ENCODE measurements around the gene CASTOR1. TPM values are rescaled to one million over a fixed set of nuclear protein-coding genes. Genes with fewer than 3 reads are reported as not detected.

The CASTOR1 gene
- total RNA-seq, 1 experiment from 2014 or later: 10.6 TPM

- Histone ChIP-seq H3F3A (ENCODE audit: insufficient read depth, low read depth) (peaks cover 80% of the 10 kb centered on the region), H2AFZ (no peak overlapping the region), H3K36me3 (ENCODE audit: low read depth) (peaks cover 9% of the 10 kb centered on the region; the same call in 1 of the 2 replicates), H3K27ac (peak overlapping the region; percentile 95), H3K4me1 (replicated peaks; ENCODE audit: insufficient read depth) (peaks cover 97% of the 10 kb centered on the region), H3K9me2 (ENCODE audit: insufficient read depth) (no peaks in the 10 kb centered on the region), H3K79me2 (ENCODE audit: low read depth) (peaks cover 76% of the 10 kb centered on the region), H3K27me3 (ENCODE audit: insufficient read depth, low read depth) (no peaks in the 10 kb centered on the region), H4K20me1 (ENCODE audit: insufficient read depth) (peaks cover 13% of the 10 kb centered on the region; the same call in 1 of the 2 replicates), H3K9me3 (ENCODE audit: insufficient read depth, low read depth) (no peaks in the 10 kb centered on the region), H3K4me2 (peak overlapping the region; percentile 75), H3K4me3 (no peak overlapping the region)
- TF ChIP-seq CTCF (conservative IDR thresholded peaks at IDR 0.05) (no peak), EZH2 (IDR thresholded peaks at IDR 0.05; ENCODE audit: low read depth) (no peak)
- no peak for DNase-seq
- CTCF ChIA-PET: no interaction called here
- POLR2A ChIA-PET (ENCODE audit: unreplicated experiment): no interaction called here
- intact Hi-C loops (cut with micrococcal nuclease; ENCODE audit: unreplicated experiment): no loop called here
- no TSS peak for BruUV-seq (replicated peaks)
These were observed 17.8 kb upstream of the CASTOR1 start for GRCh38 chr22:30307041-30307574.

GRCh38 chr22:30306627-30307011, 17.3 kb upstream of the CASTOR1 start:
- H3K9me2 ChIP-seq (ENCODE audit: insufficient read depth): no peaks in the 10 kb centered on the region
- intact Hi-C loops (cut with micrococcal nuclease; ENCODE audit: unreplicated experiment): no loop called here
- H3K27me3 ChIP-seq (ENCODE audit: insufficient read depth, low read depth): no peaks in the 10 kb centered on the region
- no peaks in the 10 kb centered on the region for H3K9me3 ChIP-seq (ENCODE audit: insufficient read depth, low read depth)
- DNase-seq: no peak
- POLR2A ChIA-PET (ENCODE audit: unreplicated experiment): no interaction called here
- H3K4me2 ChIP-seq: peak overlapping the region; percentile 75
- peaks cover 9% of the 10 kb centered on the region; the same call in 1 of the 2 replicates for H3K36me3 ChIP-seq (ENCODE audit: low read depth)
- H3K79me2 ChIP-seq (ENCODE audit: low read depth): peaks cover 74% of the 10 kb centered on the region
- CTCF ChIA-PET: no interaction called here
- H3K4me1 ChIP-seq (replicated peaks; ENCODE audit: insufficient read depth): peaks cover 97% of the 10 kb centered on the region
- peaks cover 9% of the 10 kb centered on the region; the same call in 1 of the 2 replicates for H4K20me1 ChIP-seq (ENCODE audit: insufficient read depth)
- BruUV-seq (replicated peaks): no TSS peak
- H3K27ac ChIP-seq: peak overlapping the region; percentile 95
- no peak for TF ChIP-seq CTCF (conservative IDR thresholded peaks at IDR 0.05)
- TF ChIP-seq EZH2 (IDR thresholded peaks at IDR 0.05; ENCODE audit: low read depth): no peak
- H2AFZ ChIP-seq: no peak overlapping the region
- peaks cover 81% of the 10 kb centered on the region for H3F3A ChIP-seq (ENCODE audit: insufficient read depth, low read depth)
- no peak overlapping the region for H3K4me3 ChIP-seq

GRCh38 chr22:30305906-30306626, 16.8 kb upstream of the CASTOR1 start:
- H3K4me1 ChIP-seq (replicated peaks; ENCODE audit: insufficient read depth): peaks cover 97% of the 10 kb centered on the region
- H3K27me3 ChIP-seq (ENCODE audit: insufficient read depth, low read depth): no peaks in the 10 kb centered on the region
- BruUV-seq (replicated peaks): no TSS peak
- H3F3A ChIP-seq (ENCODE audit: insufficient read depth, low read depth): peaks cover 81% of the 10 kb centered on the region
- peak overlapping the region; percentile 95 for H3K27ac ChIP-seq
- intact Hi-C loops (cut with micrococcal nuclease; ENCODE audit: unreplicated experiment): no loop called here
- H3K79me2 ChIP-seq (ENCODE audit: low read depth): peaks cover 74% of the 10 kb centered on the region
- no peaks in the 10 kb centered on the region for H3K9me2 ChIP-seq (ENCODE audit: insufficient read depth)
- no peak overlapping the region for H2AFZ ChIP-seq
- peaks cover 9% of the 10 kb centered on the region; the same call in 1 of the 2 replicates for H3K36me3 ChIP-seq (ENCODE audit: low read depth)
- DNase-seq: peak in 1 of 2 experiments; percentile 74
- CTCF ChIA-PET: no interaction called here
- peak overlapping the region; percentile 75 for H3K4me2 ChIP-seq
- POLR2A ChIA-PET (ENCODE audit: unreplicated experiment): no interaction called here
- no peak for TF ChIP-seq CTCF (conservative IDR thresholded peaks at IDR 0.05)
- no peak for TF ChIP-seq EZH2 (IDR thresholded peaks at IDR 0.05; ENCODE audit: low read depth)
- peak overlapping the region; percentile 15; the same call in 1 of the 2 replicates for H3K4me3 ChIP-seq
- H3K9me3 ChIP-seq (ENCODE audit: insufficient read depth, low read depth): no peaks in the 10 kb centered on the region
- peaks cover 4% of the 10 kb centered on the region; the same call in 1 of the 2 replicates for H4K20me1 ChIP-seq (ENCODE audit: insufficient read depth)

Measured in PC-9 (cell line).